PC-3 (cell line): Measurements from ENCODE around the gene MADCAM1.

Source experiments
- CTCF ChIP-seq: fragments of 300-600 bp; sonication (generic); conservative IDR thresholded peaks from 2 replicates; pipeline ENCODE4 v1.5.1; 2017; ENCODE audit warnings: antibody characterized with exemption, low read depth, mild to moderate bottlenecking, low read length
- EZH2 ChIP-seq: fragments of 300-600 bp; sonication (generic); IDR thresholded peaks from one replicate; pipeline ENCODE4 v1.6.1; 2017; ENCODE audit warnings: antibody characterized with exemption, mild to moderate bottlenecking, low read length; ENCODE audit not compliant: unreplicated experiment
- EZH2phosphoT487 ChIP-seq: fragments of 300-600 bp; sonication (generic); IDR thresholded peaks from 2 replicates; pipeline ENCODE4 v1.6.1; 2018; ENCODE audit warnings: mild to moderate bottlenecking, antibody characterized with exemption, low read length, borderline replicate concordance

DNA sequence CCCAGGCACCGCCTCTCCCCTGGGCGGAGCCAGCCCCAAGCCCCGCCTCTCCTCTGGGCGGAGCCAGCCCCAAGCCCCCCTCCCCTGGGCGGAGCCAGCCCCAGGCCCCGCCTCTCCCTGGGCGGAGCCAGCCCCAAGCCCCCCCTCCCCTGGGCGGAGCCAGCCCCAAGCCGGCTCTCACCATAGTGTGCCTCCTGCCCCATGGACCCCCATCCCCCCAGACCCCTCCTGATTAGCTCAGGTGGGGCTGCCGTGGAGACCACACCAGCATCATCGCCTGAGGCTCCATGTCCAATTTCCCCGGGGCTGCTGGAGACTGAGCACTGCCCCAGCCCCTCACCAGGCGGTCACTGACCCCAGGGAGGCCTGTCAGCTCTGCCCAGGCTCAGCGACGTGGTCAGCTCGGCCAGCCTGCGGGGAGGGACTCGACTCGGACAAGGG, 4.2 kb upstream of the MADCAM1 start:
- TF ChIP-seq CTCF: no peak
- no peak for TF ChIP-seq EZH2phosphoT487
- no peak for TF ChIP-seq EZH2
